A673 (cell line): ENCODE measurements around the gene CMTR2. TPM values are rescaled to one million over a fixed set of nuclear protein-coding genes. Genes with fewer than 3 reads are reported as not detected.

Source experiments
- BruUV-seq: library from RNA; stranded (reverse); fragments of 400-500 nt; replicated peaks from 2 replicates; lab custom pipeline; 2021; lab: Mats Ljungman, UMichigan
- CTCF ChIA-PET: fragments of 300-600 bp; sonication (Branson Sonifier 250); formaldehyde crosslinking; loops from one replicate; lab custom pipeline; 2022; ENCODE audit warnings: antibody characterized with exemption; lab: Charles Lee
- POLR2A ChIA-PET: fragments of 300-600 bp; sonication (Branson Sonifier 250); formaldehyde crosslinking; loops from one replicate; lab custom pipeline; 2022; ENCODE audit warnings: antibody characterized with exemption; ENCODE audit not compliant: low non-redundant PET; lab: Charles Lee
- DNase-seq: peaks from one replicate; pipeline ENCODE4 v3.0.0-alpha.2; 2015; ENCODE audit warnings: low spot score
- H3K27ac ChIP-seq: fragments of 200-600 bp; sonication (generic); 2 replicates; pipeline ENCODE4 v1.5.1; 2016; ENCODE audit warnings: mixed run types, low read depth, mild to moderate bottlenecking, mixed read lengths, antibody characterized with exemption, low read length; ENCODE audit not compliant: poor library complexity, severe bottlenecking
- H3K27me3 ChIP-seq: fragments of 200-600 bp; sonication (generic); replicated peaks from 2 replicates; pipeline ENCODE4 v1.6.1; 2017; ENCODE audit warnings: mixed run types, low read depth, mild to moderate bottlenecking, mixed read lengths, antibody characterized with exemption, low read length; ENCODE audit not compliant: insufficient read depth, poor library complexity
- H3K36me3 ChIP-seq: fragments of 200-600 bp; sonication (generic); 2 replicates; pipeline ENCODE4 v1.6.1; 2016; ENCODE audit warnings: mixed run types, mild to moderate bottlenecking, mixed read lengths, antibody characterized with exemption, low read length; ENCODE audit not compliant: insufficient read depth, poor library complexity, severe bottlenecking
- H3K4me1 ChIP-seq: fragments of 200-600 bp; sonication (generic); 2 replicates; pipeline ENCODE4 v1.6.1; 2017; ENCODE audit warnings: mixed run types, mild to moderate bottlenecking, mixed read lengths, antibody characterized with exemption, low read length; ENCODE audit not compliant: insufficient read depth, poor library complexity, severe bottlenecking
- H3K4me3 ChIP-seq: fragments of 200-600 bp; sonication (generic); 2 replicates; pipeline ENCODE4 v1.5.1; 2016; ENCODE audit warnings: low read depth, mixed run types, mild to moderate bottlenecking, mixed read lengths, low read length; ENCODE audit not compliant: poor library complexity, severe bottlenecking
- H3K9me3 ChIP-seq: fragments of 200-600 bp; sonication (generic); 2 replicates; pipeline ENCODE4 v1.6.1; 2016; ENCODE audit warnings: mixed run types, low read depth, mild to moderate bottlenecking, mixed read lengths, antibody characterized with exemption, low read length; ENCODE audit not compliant: poor library complexity, severe bottlenecking
- CTCF ChIP-seq: fragments of 300-800, 200-600 bp; sonication (generic); conservative IDR thresholded peaks from 2 replicates; pipeline ENCODE4 v1.5.1; 2017; ENCODE audit warnings: low read depth, mild to moderate bottlenecking, antibody characterized with exemption, low read length, moderate library complexity, mixed read lengths
- EZH2 ChIP-seq: fragments of 200-600 bp; sonication (generic); IDR thresholded peaks from 2 replicates; pipeline ENCODE4 v1.6.1; 2017; ENCODE audit warnings: borderline replicate concordance, low read depth, mild to moderate bottlenecking, mixed read lengths, antibody characterized with exemption, low read length; ENCODE audit not compliant: poor library complexity, severe bottlenecking
- intact Hi-C: fragments of 100-400 bp; cut with micrococcal nuclease; formaldehyde crosslinking; loops from one replicate; pipeline ENCODE4 v1.10.0; 2022; ENCODE audit not compliant: unreplicated experiment
- total RNA-seq: library from RNA; stranded (reverse); gene quantifications from 2 replicates; pipeline ENCODE4 v1.2.3, GENCODE V29; 2021

Gene CMTR2
- total RNA-seq, 1 experiment from 2014 or later, result 16.1 TPM

GRCh38 chr16:71303938-71304337 lies 14.7 kb upstream of the CMTR2 start:
- Histone ChIP-seq H3K27ac (no peak overlapping the region), H3K4me1 (no peaks in the 10 kb centered on the region), H3K4me3 (no peak overlapping the region), H3K9me3 (no peaks in the 10 kb centered on the region), H3K36me3 (no peaks in the 10 kb centered on the region), H3K27me3 (peaks cover 23% of the 10 kb centered on the region)
- intact Hi-C loops, result no loop called here
- CTCF ChIA-PET, result no interaction called here
- no peak for DNase-seq
- TF ChIP-seq EZH2 (no peak), CTCF (no peak)
- POLR2A ChIA-PET, result no interaction called here
- no TSS peak for BruUV-seq

- DNase-seq, result peak; percentile 15
- no TSS peak for BruUV-seq
- ChIA-PET POLR2A (no interaction called here), CTCF (interaction anchor here (1.2 kb wide), 1 partner anchor 15 kb away, joined by 4 read pairs; no protein-coding TSS in a partner anchor)
- TF ChIP-seq EZH2 (no peak), CTCF (no peak)
- intact Hi-C loops, result no loop called here
- Histone ChIP-seq H3K9me3 (no peaks in the 10 kb centered on the region), H3K36me3 (no peaks in the 10 kb centered on the region), H3K27me3 (peaks cover 52% of the 10 kb centered on the region), H3K4me3 (no peak overlapping the region), H3K4me1 (no peaks in the 10 kb centered on the region), H3K27ac (no peak overlapping the region)
Observed at GRCh38 chr16:71297341-71297634, 8.1 kb upstream of the CMTR2 start.

- intact Hi-C loops, result no loop called here
- ChIA-PET POLR2A (no interaction called here), CTCF (interaction anchor here (1.2 kb wide), 1 partner anchor 15 kb away, joined by 4 read pairs; no protein-coding TSS in a partner anchor)
- H3K4me3 ChIP-seq, result no peak overlapping the region
- H3K36me3 ChIP-seq, result no peaks in the 10 kb centered on the region
- no peak for TF ChIP-seq CTCF
- no peak for TF ChIP-seq EZH2
- H3K4me1 ChIP-seq, result no peaks in the 10 kb centered on the region
- DNase-seq, result no peak
- no peak overlapping the region for H3K27ac ChIP-seq
- H3K27me3 ChIP-seq, result peaks cover 57% of the 10 kb centered on the region
- no TSS peak for BruUV-seq
- H3K9me3 ChIP-seq, result no peaks in the 10 kb centered on the region
Observed at GRCh38 chr16:71296584-71297340, 7.6 kb upstream of the CMTR2 start.
